SK-N-MC (cell line): ENCODE results near the gene KLRG1.

Experiments used
- DNase-seq: peaks from one replicate; pipeline ENCODE4 v3.0.0-alpha.2; 2011; ENCODE audit warnings: low read depth, low spot score
- H3K27ac ChIP-seq: fragments of 200-600 bp; sonication (generic); 2 replicates; pipeline ENCODE4 v1.5.1; 2016; ENCODE audit warnings: mixed run types
- H3K36me3 ChIP-seq: fragments of 200-600 bp; sonication (generic); 2 replicates; pipeline ENCODE4 v1.6.1; 2017; ENCODE audit warnings: antibody characterized with exemption, low read length, mixed read lengths; ENCODE audit not compliant: insufficient read depth
- H3K4me3 ChIP-seq: fragments of 200-600 bp; sonication (generic); 2 replicates; pipeline ENCODE4 v1.5.1; 2016
- H3K9ac ChIP-seq: fragments of 200-600 bp; sonication (generic); 2 replicates; pipeline ENCODE4 v1.8.0; 2017; ENCODE audit warnings: mixed run types, mixed read lengths; ENCODE audit not compliant: insufficient read length
- H3K9me3 ChIP-seq: fragments of 200-600 bp; sonication (generic); 2 replicates; pipeline ENCODE4 v1.6.1; 2017; ENCODE audit warnings: low read depth, mild to moderate bottlenecking, antibody characterized with exemption, low read length, moderate library complexity, mixed read lengths
- EZH2 ChIP-seq: fragments of 200-600 bp; sonication (generic); IDR thresholded peaks from one replicate; pipeline ENCODE4 v1.6.1; 2017; ENCODE audit warnings: antibody characterized with exemption
- FOXP2 ChIP-seq: optimal IDR thresholded peaks from 2 replicates; pipeline ENCODE3; 2011; ENCODE audit warnings: mild to moderate bottlenecking, moderate library complexity; ENCODE audit not compliant: insufficient read depth; ENCODE audit errors: extremely low read length, control extremely low read depth
- POLR2AphosphoS5 ChIP-seq: IDR thresholded peaks from 2 replicates; pipeline ENCODE4 v1.6.1; 2012; ENCODE audit warnings: mild to moderate bottlenecking, low read depth, low read length, borderline replicate concordance

Gene KLRG1

DNA sequence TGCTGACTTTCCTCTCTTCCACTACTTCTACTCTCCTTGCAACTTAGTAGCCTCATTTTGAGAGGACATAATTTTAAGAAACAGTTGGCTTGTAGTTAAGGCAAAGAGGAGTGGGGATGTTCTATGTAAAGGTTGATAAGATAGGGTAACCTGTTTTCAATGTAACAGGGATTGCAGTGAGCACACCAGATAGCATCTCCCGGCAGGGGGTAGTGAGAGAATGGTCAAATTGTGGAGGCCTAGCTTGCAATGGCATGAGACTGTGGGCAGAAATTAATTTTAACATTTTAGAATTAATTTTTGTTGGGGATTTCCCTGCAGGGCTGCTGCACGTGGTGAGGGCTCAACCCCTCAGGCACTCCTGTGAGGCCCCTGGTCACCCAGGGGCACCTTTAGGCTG is 41.4 kb downstream of the KLRG1 start:
- no peaks in the 10 kb centered on the region for H3K9me3 ChIP-seq
- no peak for TF ChIP-seq POLR2AphosphoS5
- no peak for TF ChIP-seq EZH2
- TF ChIP-seq FOXP2, result no peak
- DNase-seq, result no peak
- no peak overlapping the region for H3K4me3 ChIP-seq
- H3K27ac ChIP-seq, result no peak overlapping the region
- H3K9ac ChIP-seq, result no peak overlapping the region
- H3K36me3 ChIP-seq, result no peaks in the 10 kb centered on the region

- no peak overlapping the region for H3K27ac ChIP-seq
- no peaks in the 10 kb centered on the region for H3K9me3 ChIP-seq
- TF ChIP-seq EZH2, result no peak
- TF ChIP-seq POLR2AphosphoS5, result no peak
- no peak for TF ChIP-seq FOXP2
These were observed 43.0 kb downstream of the KLRG1 start for GRCh38 chr12:9032202-9032964.

GRCh38 chr12:9033265-9033887 is 44.0 kb downstream of the KLRG1 start:
- H3K9me3 ChIP-seq, result no peaks in the 10 kb centered on the region
- H3K9ac ChIP-seq, result no peak overlapping the region
- H3K27ac ChIP-seq, result no peak overlapping the region
- TF ChIP-seq FOXP2 (no peak), POLR2AphosphoS5 (no peak), EZH2 (no peak)
- H3K4me3 ChIP-seq, result no peak overlapping the region
- no peak for DNase-seq
- no peaks in the 10 kb centered on the region for H3K36me3 ChIP-seq

More at GRCh38 chr12:9032202-9032964, 43.0 kb downstream of the KLRG1 start:
- Histone ChIP-seq H3K9ac (no peak overlapping the region), H3K4me3 (no peak overlapping the region), H3K36me3 (no peaks in the 10 kb centered on the region)
- DNase-seq, result no peak

- no peak overlapping the region for H3K9ac ChIP-seq
These were observed 44.7 kb downstream of the KLRG1 start for GRCh38 chr12:9034095-9034494.

DNA sequence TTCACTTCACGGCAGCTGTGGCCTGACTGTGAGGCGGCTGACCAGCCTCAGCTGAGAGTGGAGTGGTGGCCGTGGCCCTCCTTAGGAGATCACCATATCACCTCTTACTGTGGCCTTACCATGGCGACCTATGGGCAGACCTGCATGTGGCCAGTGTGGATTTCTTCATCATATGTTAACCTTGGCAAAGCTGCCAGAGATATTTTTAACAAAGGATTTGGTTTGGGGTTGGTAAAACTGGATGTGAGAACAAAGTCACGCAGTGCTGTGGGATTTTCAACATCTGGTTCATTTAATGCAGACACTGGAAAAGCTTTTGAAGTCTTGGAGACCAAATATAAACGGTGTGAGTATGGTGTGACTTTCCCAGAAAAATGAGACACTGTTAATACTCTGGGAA is 46.9 kb downstream of the KLRG1 start:
- H3K4me3 ChIP-seq, result no peak overlapping the region
- no peaks in the 10 kb centered on the region for H3K36me3 ChIP-seq
- H3K27ac ChIP-seq, result no peak overlapping the region
- H3K9me3 ChIP-seq, result no peaks in the 10 kb centered on the region
- no peak for TF ChIP-seq FOXP2
- TF ChIP-seq POLR2AphosphoS5, result no peak
- no peak for TF ChIP-seq EZH2
- DNase-seq, result no peak
- no peak overlapping the region for H3K9ac ChIP-seq

More at GRCh38 chr12:9034095-9034494, 44.7 kb downstream of the KLRG1 start:
- no peak for DNase-seq
- Histone ChIP-seq H3K36me3 (no peaks in the 10 kb centered on the region), H3K27ac (no peak overlapping the region), H3K9me3 (no peaks in the 10 kb centered on the region), H3K4me3 (no peak overlapping the region)
- no peak for TF ChIP-seq FOXP2
- TF ChIP-seq EZH2, result no peak
- TF ChIP-seq POLR2AphosphoS5, result no peak

GRCh38 chr12:9037431-9037830 is 48.1 kb downstream of the KLRG1 start:
- Histone ChIP-seq H3K4me3 (no peak overlapping the region), H3K36me3 (no peaks in the 10 kb centered on the region), H3K27ac (no peak overlapping the region), H3K9me3 (no peaks in the 10 kb centered on the region), H3K9ac (no peak overlapping the region)
- TF ChIP-seq POLR2AphosphoS5 (no peak), EZH2 (no peak), FOXP2 (no peak)
- no peak for DNase-seq

DNA sequence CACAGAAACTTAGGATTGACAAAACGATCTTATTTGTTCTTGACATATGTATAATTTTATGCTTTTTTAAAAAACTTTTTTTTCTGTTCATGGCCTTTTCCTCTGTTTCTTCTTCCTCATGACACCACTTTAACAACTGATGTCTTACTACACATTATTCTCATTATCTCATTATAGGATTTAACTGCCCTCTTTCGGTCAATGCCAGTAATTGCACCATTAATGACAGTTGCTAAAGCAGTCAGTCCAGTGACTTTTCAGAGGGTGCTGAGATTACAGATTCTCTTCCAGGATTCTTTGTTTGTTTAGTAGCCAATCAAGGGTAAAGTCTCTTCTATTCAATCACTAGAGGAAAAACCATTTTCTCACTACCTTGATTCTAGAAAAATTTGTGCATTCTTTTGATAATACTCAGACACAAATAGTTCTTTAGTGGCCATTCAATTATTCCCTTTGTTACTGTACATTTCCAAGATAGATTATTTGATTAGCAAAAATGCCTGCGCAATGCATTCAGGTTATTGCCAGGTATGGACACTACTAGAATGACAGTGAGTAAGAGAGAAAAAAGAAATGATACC is 50.1 kb downstream of the KLRG1 start:
- Histone ChIP-seq H3K36me3 (no peaks in the 10 kb centered on the region), H3K9me3 (no peaks in the 10 kb centered on the region), H3K27ac (no peak overlapping the region), H3K4me3 (no peak overlapping the region), H3K9ac (no peak overlapping the region)
- TF ChIP-seq FOXP2 (no peak), EZH2 (no peak), POLR2AphosphoS5 (no peak)
- no peak for DNase-seq

GRCh38 chr12:9040484-9041186 is 51.3 kb downstream of the KLRG1 start:
- Histone ChIP-seq H3K9me3 (no peaks in the 10 kb centered on the region), H3K9ac (no peak overlapping the region)
- TF ChIP-seq FOXP2, result no peak
- no peak for TF ChIP-seq EZH2
- no peak for TF ChIP-seq POLR2AphosphoS5

More at GRCh38 chr12:9040484-9041186, 51.3 kb downstream of the KLRG1 start:
- H3K36me3 ChIP-seq, result no peaks in the 10 kb centered on the region
- no peak overlapping the region for H3K4me3 ChIP-seq
- no peak overlapping the region for H3K27ac ChIP-seq
- no peak for DNase-seq
